DOHH2 (cell line): Measurements from ENCODE around the gene INSRR.

ENCODE experiments used
- H3F3A ChIP-seq: fragments of 200-600 bp; sonication (generic), shearing (Covaris generic); 2 replicates; pipeline ENCODE4 v1.6.0; 2016; ENCODE audit warnings: antibody characterized with exemption, mild to moderate bottlenecking; ENCODE audit not compliant: control insufficient read depth, insufficient read depth
- H3K27ac ChIP-seq: fragments of 200-600 bp; sonication (generic); 2 replicates; pipeline ENCODE4 v1.5.1; 2014; ENCODE audit warnings: low read depth, mild to moderate bottlenecking, low read length, moderate library complexity
- H3K27me3 ChIP-seq: fragments of 200-600 bp; sonication (generic); 2 replicates; pipeline ENCODE4 v1.6.1; 2014; ENCODE audit warnings: mild to moderate bottlenecking, low read length, mixed read lengths; ENCODE audit not compliant: control insufficient read depth
- H3K36me3 ChIP-seq: fragments of 200-600 bp; sonication (generic); 2 replicates; pipeline ENCODE4 v1.6.1; 2014; ENCODE audit warnings: mild to moderate bottlenecking, low read length, moderate library complexity, mixed read lengths; ENCODE audit not compliant: control insufficient read depth
- H3K4me1 ChIP-seq: fragments of 200-600 bp; sonication (generic); 2 replicates; pipeline ENCODE4 v1.6.1; 2014; ENCODE audit warnings: mild to moderate bottlenecking, low read length, mixed read lengths; ENCODE audit not compliant: control insufficient read depth
- H3K4me2 ChIP-seq: fragments of 200-600 bp; sonication (generic); 2 replicates; pipeline ENCODE4 v1.6.0; 2014; ENCODE audit warnings: mild to moderate bottlenecking, low read length, moderate library complexity
- H3K4me3 ChIP-seq: fragments of 200-600 bp; sonication (generic); 2 replicates; pipeline ENCODE4 v1.5.1; 2014; ENCODE audit warnings: mild to moderate bottlenecking, low read length, mixed read lengths
- H3K79me2 ChIP-seq: fragments of 200-600 bp; sonication (generic); 2 replicates; pipeline ENCODE4 v1.6.1; 2014; ENCODE audit warnings: mild to moderate bottlenecking, low read length, mixed read lengths; ENCODE audit not compliant: control insufficient read depth
- H3K9me2 ChIP-seq: fragments of 200-600 bp; sonication (generic); replicated peaks from 2 replicates; pipeline ENCODE4 v1.6.1; 2014; ENCODE audit warnings: mild to moderate bottlenecking, low read length, mixed read lengths; ENCODE audit not compliant: control insufficient read depth
- H3K9me3 ChIP-seq: fragments of 200-600 bp; sonication (generic); 2 replicates; pipeline ENCODE4 v1.6.1; 2014; ENCODE audit warnings: antibody characterized with exemption, low read length, mixed read lengths; ENCODE audit not compliant: control insufficient read depth, insufficient read depth
- H4K20me1 ChIP-seq: fragments of 200-600 bp; sonication (generic); 2 replicates; pipeline ENCODE4 v1.6.0; 2014; ENCODE audit warnings: low read depth, mild to moderate bottlenecking, antibody characterized with exemption, low read length, moderate library complexity; ENCODE audit not compliant: control insufficient read depth, insufficient read depth
- EZH2phosphoT487 ChIP-seq: fragments of 200-600 bp; sonication (generic); IDR thresholded peaks from 2 replicates; pipeline ENCODE4 v1.6.1; 2017; ENCODE audit warnings: borderline replicate concordance, mild to moderate bottlenecking, antibody characterized with exemption, low read length, moderate library complexity, mixed read lengths
- TF ChIP-seq, protein P1 (sequence below): fragments of 200-600 bp; sonication (generic); IDR thresholded peaks from one replicate; pipeline ENCODE4 v1.5.1; 2014; ENCODE audit warnings: antibody characterized with exemption, mild to moderate bottlenecking, low read depth, low read length; ENCODE audit not compliant: poor library complexity, severe bottlenecking

The INSRR gene

GRCh38 chr1:156851779-156852417 lies 7.0 kb downstream of the INSRR start:
- no peak overlapping the region for H3K27ac ChIP-seq
- H3K4me2 ChIP-seq = no peak overlapping the region
- peaks cover 8% of the 10 kb centered on the region for H3K27me3 ChIP-seq

DNA sequence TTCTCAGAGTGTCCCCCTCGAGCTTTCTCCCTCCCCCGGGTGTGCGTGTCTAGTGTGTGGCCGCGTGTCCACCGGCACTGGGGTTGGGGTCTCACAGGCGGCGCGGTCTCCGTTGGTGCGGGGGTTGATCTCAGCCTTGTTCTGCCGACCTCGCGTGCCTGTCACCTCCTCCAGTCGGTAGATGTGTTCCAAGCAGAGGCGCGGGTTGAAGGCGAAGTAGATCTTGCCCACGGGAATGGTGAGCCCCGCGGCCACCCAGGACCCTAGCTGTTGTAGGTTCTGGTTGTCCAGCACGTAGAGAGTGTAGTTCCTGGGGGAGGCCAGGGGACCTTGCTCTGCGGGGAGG lies 9.8 kb downstream of the INSRR start:
- Histone ChIP-seq H3K4me3 (no peak overlapping the region), H3K4me1 (no peaks in the 10 kb centered on the region), H3K27ac (no peak overlapping the region), H4K20me1 (no peaks in the 10 kb centered on the region), H3K79me2 (no peaks in the 10 kb centered on the region), H3F3A (no peaks in the 10 kb centered on the region), H3K27me3 (no peaks in the 10 kb centered on the region), H3K9me2 (no peaks in the 10 kb centered on the region), H3K9me3 (no peaks in the 10 kb centered on the region), H3K36me3 (no peaks in the 10 kb centered on the region), H3K4me2 (no peak overlapping the region)
- TF ChIP-seq EZH2phosphoT487 = no peak
- TF ChIP-seq, protein P1, sequence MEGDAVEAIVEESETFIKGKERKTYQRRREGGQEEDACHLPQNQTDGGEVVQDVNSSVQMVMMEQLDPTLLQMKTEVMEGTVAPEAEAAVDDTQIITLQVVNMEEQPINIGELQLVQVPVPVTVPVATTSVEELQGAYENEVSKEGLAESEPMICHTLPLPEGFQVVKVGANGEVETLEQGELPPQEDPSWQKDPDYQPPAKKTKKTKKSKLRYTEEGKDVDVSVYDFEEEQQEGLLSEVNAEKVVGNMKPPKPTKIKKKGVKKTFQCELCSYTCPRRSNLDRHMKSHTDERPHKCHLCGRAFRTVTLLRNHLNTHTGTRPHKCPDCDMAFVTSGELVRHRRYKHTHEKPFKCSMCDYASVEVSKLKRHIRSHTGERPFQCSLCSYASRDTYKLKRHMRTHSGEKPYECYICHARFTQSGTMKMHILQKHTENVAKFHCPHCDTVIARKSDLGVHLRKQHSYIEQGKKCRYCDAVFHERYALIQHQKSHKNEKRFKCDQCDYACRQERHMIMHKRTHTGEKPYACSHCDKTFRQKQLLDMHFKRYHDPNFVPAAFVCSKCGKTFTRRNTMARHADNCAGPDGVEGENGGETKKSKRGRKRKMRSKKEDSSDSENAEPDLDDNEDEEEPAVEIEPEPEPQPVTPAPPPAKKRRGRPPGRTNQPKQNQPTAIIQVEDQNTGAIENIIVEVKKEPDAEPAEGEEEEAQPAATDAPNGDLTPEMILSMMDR = no peak

More at GRCh38 chr1:156851779-156852417, 7.0 kb downstream of the INSRR start:
- TF ChIP-seq, protein P1 = no peak
- TF ChIP-seq EZH2phosphoT487 = no peak
- H3K4me3 ChIP-seq = no peak overlapping the region
- no peaks in the 10 kb centered on the region for H3K9me2 ChIP-seq
- no peaks in the 10 kb centered on the region for H3K36me3 ChIP-seq
- no peaks in the 10 kb centered on the region for H3K79me2 ChIP-seq
- no peaks in the 10 kb centered on the region for H3K4me1 ChIP-seq
- H3F3A ChIP-seq = no peaks in the 10 kb centered on the region
- no peaks in the 10 kb centered on the region; the same call in 1 of the 2 replicates for H4K20me1 ChIP-seq
- no peaks in the 10 kb centered on the region for H3K9me3 ChIP-seq

- H3K27me3 ChIP-seq = no peaks in the 10 kb centered on the region
- TF ChIP-seq, protein P1 = no peak
- TF ChIP-seq EZH2phosphoT487 = no peak
- no peaks in the 10 kb centered on the region for H3K79me2 ChIP-seq
- no peaks in the 10 kb centered on the region for H3F3A ChIP-seq
- no peak overlapping the region for H3K4me2 ChIP-seq
- no peaks in the 10 kb centered on the region for H3K4me1 ChIP-seq
- H3K4me3 ChIP-seq = no peak overlapping the region
- H3K9me2 ChIP-seq = no peaks in the 10 kb centered on the region
- H4K20me1 ChIP-seq = no peaks in the 10 kb centered on the region
- no peaks in the 10 kb centered on the region for H3K9me3 ChIP-seq
- H3K27ac ChIP-seq = no peak overlapping the region
- no peaks in the 10 kb centered on the region for H3K36me3 ChIP-seq
Measured at GRCh38 chr1:156848461-156849150, 10.3 kb downstream of the INSRR start.
